GM06990 (cell line): ENCODE results near the gene YLPM1.

Experiments
- DNase-seq: peaks from one replicate; pipeline ENCODE4 v3.0.0-alpha.2; 2011; ENCODE audit not compliant: insufficient read length; ENCODE audit errors: extremely low read depth
- H3K27me3 ChIP-seq: replicated peaks from 2 replicates; pipeline ENCODE4 v1.6.0; 2011; ENCODE audit warnings: low read length; ENCODE audit not compliant: control insufficient read depth, insufficient read depth
- H3K36me3 ChIP-seq: 2 replicates; pipeline ENCODE4 v1.5.1; 2011; ENCODE audit warnings: low read length; ENCODE audit not compliant: control insufficient read depth, insufficient read depth
- H3K4me3 ChIP-seq: replicated peaks from 2 replicates; pipeline ENCODE4 v1.5.1; 2011; ENCODE audit warnings: low read depth, mild to moderate bottlenecking, control low read depth, low read length
- CTCF ChIP-seq: IDR thresholded peaks from 2 replicates; pipeline ENCODE4 v1.5.1; 2011; ENCODE audit warnings: low read length, control low read depth, mild to moderate bottlenecking, inconsistent platforms; ENCODE audit not compliant: insufficient read depth, poor library complexity, severe bottlenecking

The YLPM1 gene

GRCh38 chr14:74861734-74862090 lies 98.6 kb downstream of the YLPM1 start:
- Histone ChIP-seq H3K36me3 (no peaks in the 10 kb centered on the region), H3K4me3 (no peak overlapping the region), H3K27me3 (no peaks in the 10 kb centered on the region)
- no peak for TF ChIP-seq CTCF
- DNase-seq: no peak

GRCh38 chr14:74863274-74863673 lies 100.2 kb downstream of the YLPM1 start:
- DNase-seq: no peak
- no peak overlapping the region for H3K4me3 ChIP-seq
- H3K27me3 ChIP-seq: no peaks in the 10 kb centered on the region
- H3K36me3 ChIP-seq: no peaks in the 10 kb centered on the region
- TF ChIP-seq CTCF: no peak

- Histone ChIP-seq H3K36me3 (no peaks in the 10 kb centered on the region), H3K27me3 (no peaks in the 10 kb centered on the region), H3K4me3 (no peak overlapping the region)
- no peak for DNase-seq
- no peak for TF ChIP-seq CTCF
Measured at GRCh38 chr14:74864198-74864597, 101.1 kb downstream of the YLPM1 start.

GRCh38 chr14:74865156-74865555 lies 102.0 kb downstream of the YLPM1 start:
- Histone ChIP-seq H3K4me3 (no peak overlapping the region), H3K27me3 (no peaks in the 10 kb centered on the region), H3K36me3 (no peaks in the 10 kb centered on the region)
- DNase-seq: no peak
- no peak for TF ChIP-seq CTCF

- H3K36me3 ChIP-seq: no peaks in the 10 kb centered on the region
- no peak for TF ChIP-seq CTCF
- H3K27me3 ChIP-seq: no peaks in the 10 kb centered on the region
- H3K4me3 ChIP-seq: no peak overlapping the region
- no peak for DNase-seq
Measured at GRCh38 chr14:74866708-74867389, 103.7 kb downstream of the YLPM1 start.

- Histone ChIP-seq H3K36me3 (no peaks in the 10 kb centered on the region), H3K4me3 (no peak overlapping the region), H3K27me3 (no peaks in the 10 kb centered on the region)
- no peak for DNase-seq
- TF ChIP-seq CTCF: no peak
Measured at GRCh38 chr14:74867673-74868072, 104.6 kb downstream of the YLPM1 start.
